Kidney (tissue), 13 donors: ENCODE data around the gene MTCL3.

ENCODE experiments used
- DNase-seq, 5 donors: peaks; one replicate each; pipeline ENCODE4 v3.0.0-alpha.2; 2013 to 2020
- FAIRE-seq: peaks from 2 replicates; lab custom pipeline; 2012; peaks lifted over from hg19 to GRCh38; lab: Jason Lieb, UNC
- H3K27ac ChIP-seq, 2 donors: one replicate each; pipeline ENCODE4 v1.7.0; 2013; ENCODE audit warnings: low read depth in 2 of 2, low read length in 2 of 2, inconsistent platforms in 1 of 2
- H3K27me3 ChIP-seq: one replicate; pipeline ENCODE4 v1.7.1; 2013; ENCODE audit warnings: low read length, inconsistent platforms; ENCODE audit not compliant: control insufficient read depth, insufficient read depth
- H3K36me3 ChIP-seq, 3 donors: one replicate each; pipeline versions ENCODE4 v1.7.0 to v1.7.1; 2013; ENCODE audit warnings: low read length in 3 of 3, control low read depth in 1 of 3, inconsistent platforms in 1 of 3; ENCODE audit not compliant: insufficient read depth in 3 of 3, control insufficient read depth in 2 of 3
- H3K4me1 ChIP-seq, 3 donors: one replicate each; pipeline versions ENCODE4 v1.7.0 to v1.7.1; 2013; ENCODE audit warnings: low read length in 3 of 3, inconsistent platforms in 1 of 3, low read depth in 1 of 3; ENCODE audit not compliant: control insufficient read depth in 2 of 3, insufficient read depth in 2 of 3
- H3K4me3 ChIP-seq, 3 donors: one replicate each; pipeline versions ENCODE4 v1.7.0 to v1.8.1; 2013; ENCODE audit warnings: low read length in 3 of 3, control low read depth in 1 of 3, inconsistent platforms in 1 of 3
- H3K9ac ChIP-seq, 3 donors: one replicate each; pipeline versions ENCODE4 v1.7.0 to v1.7.1; 2013; ENCODE audit warnings: low read length in 3 of 3, control low read depth in 1 of 3, inconsistent platforms in 1 of 3
- H3K9me3 ChIP-seq, 3 donors: one replicate each; pipeline versions ENCODE4 v1.7.0 to v1.7.1; 2013; ENCODE audit warnings: low read length in 3 of 3, control low read depth in 1 of 3, inconsistent platforms in 1 of 3; ENCODE audit not compliant: control insufficient read depth in 2 of 3, insufficient read depth in 1 of 3
- CTCF ChIP-seq: IDR thresholded peaks from 3 replicates; pipeline ENCODE4 v1.5.1; 2012; ENCODE audit warnings: mild to moderate bottlenecking, moderate library complexity, borderline replicate concordance; ENCODE audit not compliant: insufficient read depth; ENCODE audit errors: extremely low read depth
- intact Hi-C: fragments of 100-400 bp; cut with DNase I; formaldehyde crosslinking; loops from one replicate; pipeline ENCODE4 v1.11.1; 2022
- donor health status: control.
- donor health status: control.
- donor health status: control.
- donor health status: control.
- donor health status: control.
- donor health status: DM: yes; HTN: yes; CAD: no.
- donor health status: Normal renal cell carcinoma (clear cell type).

MTCL3 gene

GRCh38 chr6:127513425-127513824 is 5.7 kb downstream of the MTCL3 start:
- DNase-seq (no peak), FAIRE-seq (no peak)
- Histone ChIP-seq H3K9me3 (no peaks in the 10 kb centered on the region), H3K9ac (no peak overlapping the region), H3K4me3 (no peak overlapping the region), H3K36me3 (no peaks in the 10 kb centered on the region), H3K27ac (no peak overlapping the region), H3K4me1 (peaks cover 0 to 8% (median 3%) of the 10 kb centered on the region in 3 donors), H3K27me3 (peaks cover 15% of the 10 kb centered on the region)
- intact Hi-C loops = no loop called here
- TF ChIP-seq CTCF = no peak

- Histone ChIP-seq H3K27me3 (peaks cover 3% of the 10 kb centered on the region), H3K9ac (no peak overlapping the region), H3K9me3 (no peaks in the 10 kb centered on the region), H3K4me3 (no peak overlapping the region), H3K36me3 (no peaks in the 10 kb centered on the region), H3K27ac (no peak overlapping the region), H3K4me1 (peaks cover 0 to 5% (median 0%) of the 10 kb centered on the region in 3 donors)
- TF ChIP-seq CTCF = no peak
- DNase-seq (no peak), FAIRE-seq (no peak)
- intact Hi-C loops = no loop called here
Measured at GRCh38 chr6:127510876-127511275, 8.3 kb downstream of the MTCL3 start.

GRCh38 chr6:127506894-127507293 is 12.2 kb downstream of the MTCL3 start:
- Histone ChIP-seq H3K4me3 (no peak overlapping the region), H3K9ac (no peak overlapping the region), H3K36me3 (no peaks in the 10 kb centered on the region), H3K9me3 (no peaks in the 10 kb centered on the region), H3K27me3 (no peaks in the 10 kb centered on the region), H3K4me1 (no peaks in the 10 kb centered on the region), H3K27ac (no peak overlapping the region)
- intact Hi-C loops = no loop called here
- FAIRE-seq (no peak), DNase-seq (no peak)
- no peak for TF ChIP-seq CTCF

GRCh38 chr6:127503022-127503421 is 16.1 kb downstream of the MTCL3 start:
- intact Hi-C loops = no loop called here

More at GRCh38 chr6:127503022-127503421, 16.1 kb downstream of the MTCL3 start:
- no peak for FAIRE-seq
- H3K4me1 ChIP-seq = no peaks in the 10 kb centered on the region
- H3K4me3 ChIP-seq = no peak overlapping the region
- H3K27me3 ChIP-seq = no peaks in the 10 kb centered on the region
- no peak for DNase-seq
- H3K9ac ChIP-seq = no peak overlapping the region
- no peaks in the 10 kb centered on the region for H3K36me3 ChIP-seq
- H3K27ac ChIP-seq = no peak overlapping the region
- H3K9me3 ChIP-seq = no peaks in the 10 kb centered on the region
- no peak for TF ChIP-seq CTCF
